ENCODE measurements around the gene RALGAPA2. TPM values are rescaled to one million over a fixed set of nuclear protein-coding genes. Genes with fewer than 3 reads are reported as not detected.

RALGAPA2 gene
- polyA plus RNA-seq, 1 of the 3 experiments (the other 2 are of a cell fraction): 1.0 TPM

GRCh38 chr20:20455926-20456325, 256.5 kb downstream of the RALGAPA2 start:
- H3K27ac ChIP-seq (ENCODE audit: low read depth in 2 of 2, low read length in 1 of 2): no peak overlapping the region
- peaks cover 0 to 7% of the 10 kb centered on the region in 2 experiments; a peak in 2 of 4 replicates for H3K4me1 ChIP-seq (ENCODE audit: control insufficient read depth in 1 of 2, insufficient read depth in 2 of 2, low read depth in 1 of 2, low read length in 1 of 2)
- no peak overlapping the region for H3K4me3 ChIP-seq (ENCODE audit: low read depth in 2 of 2, low read length in 1 of 2)
- no peaks in the 10 kb centered on the region for H3F3A ChIP-seq (replicated peaks; ENCODE audit: insufficient read depth)
- H3K9me3 ChIP-seq: no peaks in the 10 kb centered on the region
- POLR2A ChIA-PET: no interaction called here
- no peaks in the 10 kb centered on the region for H3K27me3 ChIP-seq (ENCODE audit: insufficient read depth)
- TF ChIP-seq CTCF (IDR thresholded peaks at IDR 0.05) (no peak), USF2 (IDR thresholded peaks at IDR 0.05; ENCODE audit: borderline replicate concordance, low read depth, low read length) (no peak)
- DNase-seq: no peak
- no peak overlapping the region for H3K4me2 ChIP-seq
- no peaks in the 10 kb centered on the region for H3K79me2 ChIP-seq (ENCODE audit: insufficient read depth)
- CTCF ChIA-PET: interaction anchor here (1.0 to 1.8 kb wide), 3 partner anchors 9 to 43 kb away, joined by 3 to 8 read pairs (median 4); no protein-coding TSS in a partner anchor
- H3K36me3 ChIP-seq (replicated peaks in 1 of 2; ENCODE audit: control insufficient read depth in 1 of 2, insufficient read depth in 2 of 2, low read length in 1 of 2): no peaks in the 10 kb centered on the region
- H3K9me2 ChIP-seq: no peaks in the 10 kb centered on the region
- 87% methylated on average over 2 of the region's 2 CpGs for WGBS (ENCODE audit: low lambda C conversion rate)
- H4K20me1 ChIP-seq (ENCODE audit: insufficient read depth): no peaks in the 10 kb centered on the region
- no peak overlapping the region for H3K9ac ChIP-seq
- H2AFZ ChIP-seq (ENCODE audit: low read depth): no peak overlapping the region

- DNase-seq: no peak
- H3F3A ChIP-seq (replicated peaks; ENCODE audit: insufficient read depth): no peaks in the 10 kb centered on the region
- no peaks in the 10 kb centered on the region for H3K79me2 ChIP-seq (ENCODE audit: insufficient read depth)
- 89% methylated on average over 14 of the region's 21 CpGs for WGBS (ENCODE audit: low lambda C conversion rate)
- H3K36me3 ChIP-seq (replicated peaks in 1 of 2; ENCODE audit: control insufficient read depth in 1 of 2, insufficient read depth in 2 of 2, low read length in 1 of 2): no peaks in the 10 kb centered on the region
- no peak overlapping the region for H3K4me2 ChIP-seq
- ChIA-PET CTCF (interaction anchor here (0.5 to 1.8 kb wide), 4 partner anchors 10 to 58 kb away, joined by 3 to 8 read pairs (median 4); no protein-coding TSS in a partner anchor), POLR2A (no interaction called here)
- no peaks in the 10 kb centered on the region for H3K9me2 ChIP-seq
- H3K4me1 ChIP-seq (ENCODE audit: control insufficient read depth in 1 of 2, insufficient read depth in 2 of 2, low read depth in 1 of 2, low read length in 1 of 2): peaks cover 6 to 7% of the 10 kb centered on the region in 2 experiments; a peak in 3 of 4 replicates
- H4K20me1 ChIP-seq (ENCODE audit: insufficient read depth): no peaks in the 10 kb centered on the region
- no peak overlapping the region for H3K4me3 ChIP-seq (ENCODE audit: low read depth in 2 of 2, low read length in 1 of 2)
- H3K27ac ChIP-seq (ENCODE audit: low read depth in 2 of 2, low read length in 1 of 2): no peak overlapping the region
- no peak overlapping the region for H3K9ac ChIP-seq
- H2AFZ ChIP-seq (ENCODE audit: low read depth): no peak overlapping the region
- no peaks in the 10 kb centered on the region for H3K9me3 ChIP-seq
- no peaks in the 10 kb centered on the region for H3K27me3 ChIP-seq (ENCODE audit: insufficient read depth)
- no peak for TF ChIP-seq FOXM1 (IDR thresholded peaks at IDR 0.05; ENCODE audit: low read depth)
- no peak for TF ChIP-seq TCF12 (IDR thresholded peaks at IDR 0.05)
- no peak for TF ChIP-seq FOXJ3 (CRISPR knock-in tag; IDR thresholded peaks at IDR 0.05)
- no peak for TF ChIP-seq USF1 (IDR thresholded peaks at IDR 0.05; ENCODE audit: borderline replicate concordance, low read depth)
- no peak for TF ChIP-seq CTCF (IDR thresholded peaks at IDR 0.05)
- TF ChIP-seq SMC3 (IDR thresholded peaks at IDR 0.05; ENCODE audit: low read depth, low read length): no peak
- TF ChIP-seq JUND (IDR thresholded peaks at IDR 0.05): no peak
These were observed 257.4 kb downstream of the RALGAPA2 start for GRCh38 chr20:20454850-20455627.
